Vagina (tissue), 2 donors: ENCODE data around the gene LDLRAD3. TPM values are rescaled to one million over a fixed set of nuclear protein-coding genes. Genes with fewer than 3 reads are reported as not detected.

Experiments
- DNase-seq, 2 donors: peaks; one replicate each; pipeline ENCODE4 v3.0.0-alpha.2; 2017; ENCODE audit errors: extremely low spot score in 2 of 2
- H3K27ac ChIP-seq: fragments of 200-600 bp; sonication (generic); one replicate; pipeline ENCODE4 v1.5.1; 2019
- H3K27me3 ChIP-seq: fragments of 200-600 bp; sonication (generic); one replicate; pipeline ENCODE4 v1.5.1; 2019
- H3K36me3 ChIP-seq, 2 donors: fragments of 200-600 bp; sonication (generic); one replicate each; pipeline ENCODE4 v1.5.1; 2017 to 2019
- H3K4me1 ChIP-seq: fragments of 200-600 bp; sonication (generic); one replicate; pipeline ENCODE4 v1.5.1; 2019
- H3K4me3 ChIP-seq, 2 donors: fragments of 200-600 bp; sonication (generic); 1 replicate in 1 of 2; 2 replicates in 1 of 2; pipeline ENCODE4 v1.5.1; 2016 to 2019
- H3K9me3 ChIP-seq: fragments of 200-600 bp; sonication (generic); one replicate; pipeline ENCODE4 v1.5.1; 2019
- POLR2A ChIP-seq, 2 donors: fragments of 450-650 bp; IDR thresholded peaks; one replicate each; pipeline ENCODE4 v1.6.1; 2017; ENCODE audit warnings: antibody characterized with exemption in 2 of 2, mild to moderate bottlenecking in 2 of 2, moderate library complexity in 2 of 2
- POLR2AphosphoS5 ChIP-seq, 2 donors: sonication (generic); formaldehyde crosslinking; IDR thresholded peaks; one replicate each; pipeline ENCODE4 v1.9.0; 2017; ENCODE audit warnings: antibody characterized with exemption in 2 of 2, mild to moderate bottlenecking in 2 of 2, low read depth in 1 of 2; ENCODE audit not compliant: insufficient read depth in 1 of 2
- intact Hi-C: fragments of 100-400 bp; cut with DNase I; formaldehyde crosslinking; loops from one replicate; pipeline ENCODE4 v1.15.1; 2023
- total RNA-seq: library from RNA; depleted of rRNA; stranded (reverse); fragments of >200 nt; gene quantifications from one replicate; pipeline ENCODE4 v1.2.3, GENCODE V29; 2016
- TF ChIP-seq, protein P1 (sequence below), 3 experiments: fragments of 450-650 bp in 2 of 3; fragments of 200-600 bp in 1 of 3; sonication (generic) in 1 of 3; IDR thresholded peaks; one replicate each; pipeline ENCODE4 v1.5.1; 2017 to 2019; ENCODE audit warnings: antibody characterized with exemption in 3 of 3, mild to moderate bottlenecking in 2 of 3, moderate library complexity in 2 of 3

The LDLRAD3 gene
- total RNA-seq, 1 donor from 2014 or later = 34.4 TPM

DNA sequence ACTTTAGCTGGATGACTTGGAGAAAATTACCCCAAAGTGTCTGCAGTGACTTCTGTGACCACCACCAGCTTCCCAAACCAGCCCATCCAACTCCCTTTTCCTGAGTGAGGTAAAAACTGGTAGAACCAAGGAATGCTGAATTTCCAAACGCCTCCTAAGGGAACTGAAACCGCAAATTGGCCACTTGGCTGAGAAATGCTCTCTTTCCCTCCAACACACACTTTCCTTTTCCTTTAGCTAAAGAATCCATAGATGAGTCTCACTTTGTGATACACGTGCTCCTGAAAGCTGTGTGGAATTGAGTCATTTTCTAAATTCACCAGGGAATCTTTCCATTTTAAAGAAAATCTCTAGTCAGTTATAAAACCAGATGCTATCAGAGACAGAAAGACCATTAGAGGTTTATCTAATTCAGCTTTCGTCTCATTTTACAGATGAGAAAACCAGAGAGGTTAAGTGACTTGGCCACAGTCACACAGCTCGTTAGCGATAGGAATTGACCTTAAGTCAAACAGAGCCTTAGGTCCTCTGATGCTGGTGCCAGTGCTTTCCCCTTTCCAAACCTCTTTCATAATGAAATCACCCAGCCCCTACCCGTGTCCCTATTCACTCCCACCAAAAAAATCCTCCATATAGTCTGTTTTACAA is 208.2 kb downstream of the LDLRAD3 start:
- DNase-seq = peak in 1 of 2 donors; percentile 52
- Histone ChIP-seq H3K36me3 (no peaks in the 10 kb centered on the region), H3K4me1 (peaks cover 27% of the 10 kb centered on the region), H3K27ac (no peak overlapping the region), H3K9me3 (no peaks in the 10 kb centered on the region), H3K27me3 (no peaks in the 10 kb centered on the region), H3K4me3 (no peak overlapping the region)
- TF ChIP-seq, protein P1, sequence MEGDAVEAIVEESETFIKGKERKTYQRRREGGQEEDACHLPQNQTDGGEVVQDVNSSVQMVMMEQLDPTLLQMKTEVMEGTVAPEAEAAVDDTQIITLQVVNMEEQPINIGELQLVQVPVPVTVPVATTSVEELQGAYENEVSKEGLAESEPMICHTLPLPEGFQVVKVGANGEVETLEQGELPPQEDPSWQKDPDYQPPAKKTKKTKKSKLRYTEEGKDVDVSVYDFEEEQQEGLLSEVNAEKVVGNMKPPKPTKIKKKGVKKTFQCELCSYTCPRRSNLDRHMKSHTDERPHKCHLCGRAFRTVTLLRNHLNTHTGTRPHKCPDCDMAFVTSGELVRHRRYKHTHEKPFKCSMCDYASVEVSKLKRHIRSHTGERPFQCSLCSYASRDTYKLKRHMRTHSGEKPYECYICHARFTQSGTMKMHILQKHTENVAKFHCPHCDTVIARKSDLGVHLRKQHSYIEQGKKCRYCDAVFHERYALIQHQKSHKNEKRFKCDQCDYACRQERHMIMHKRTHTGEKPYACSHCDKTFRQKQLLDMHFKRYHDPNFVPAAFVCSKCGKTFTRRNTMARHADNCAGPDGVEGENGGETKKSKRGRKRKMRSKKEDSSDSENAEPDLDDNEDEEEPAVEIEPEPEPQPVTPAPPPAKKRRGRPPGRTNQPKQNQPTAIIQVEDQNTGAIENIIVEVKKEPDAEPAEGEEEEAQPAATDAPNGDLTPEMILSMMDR (IDR thresholded peaks at IDR 0.05) = no peak
- intact Hi-C loops = no loop called here

DNA sequence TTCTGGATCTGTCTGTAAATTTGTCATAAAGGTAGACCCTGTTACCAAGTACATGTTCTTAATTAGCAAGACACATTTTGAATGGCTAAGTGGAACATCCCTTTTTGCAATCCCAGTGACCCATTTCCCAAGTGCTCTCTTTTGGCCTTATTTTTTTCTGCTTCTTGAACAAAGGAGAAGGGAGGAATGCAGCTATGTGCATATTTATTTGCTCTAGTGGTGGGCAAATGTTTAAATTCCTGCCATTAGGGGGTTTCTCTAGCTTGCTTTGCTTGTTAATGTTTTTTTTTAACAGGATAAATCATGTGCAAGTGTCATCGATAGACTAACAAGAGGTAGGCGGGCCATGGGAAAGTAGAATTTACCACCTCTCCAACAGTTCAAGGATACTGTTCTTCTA is 209.7 kb downstream of the LDLRAD3 start:
- DNase-seq = no peak
- H3K36me3 ChIP-seq = no peaks in the 10 kb centered on the region
- TF ChIP-seq, protein P1 (IDR thresholded peaks at IDR 0.05) = no peak
- TF ChIP-seq POLR2AphosphoS5 (IDR thresholded peaks at IDR 0.05; ENCODE audit: insufficient read depth in 1 of 2, low read depth in 1 of 2) (no peak), POLR2A (IDR thresholded peaks at IDR 0.05) (no peak)
- no peaks in the 10 kb centered on the region for H3K9me3 ChIP-seq
- H3K27ac ChIP-seq = no peak overlapping the region
- intact Hi-C loops = no loop called here
- peaks cover 27% of the 10 kb centered on the region for H3K4me1 ChIP-seq
- H3K27me3 ChIP-seq = no peaks in the 10 kb centered on the region
- H3K4me3 ChIP-seq = no peak overlapping the region

DNA sequence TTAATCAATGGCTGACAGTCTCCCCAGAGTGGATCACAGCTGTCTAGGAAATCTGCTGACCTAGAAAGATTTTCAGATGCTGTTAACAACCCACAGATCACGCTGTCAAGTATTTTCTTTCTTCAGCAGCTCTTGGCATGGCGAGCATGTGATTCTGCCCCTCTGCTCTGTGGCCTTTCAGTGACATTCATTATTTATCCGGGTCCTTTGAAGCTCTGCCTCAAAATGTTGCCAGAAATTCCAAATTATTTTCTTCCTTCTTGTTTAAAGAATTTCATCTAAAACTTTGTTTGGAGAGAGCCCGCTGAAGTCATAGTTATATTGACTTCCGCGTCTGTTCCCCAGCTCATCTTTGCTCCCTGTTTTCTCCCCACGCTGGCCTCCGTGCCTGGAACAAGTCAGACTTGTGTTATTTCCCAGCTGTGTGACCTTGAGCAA is 211.3 kb downstream of the LDLRAD3 start:
- Histone ChIP-seq H3K27me3 (no peaks in the 10 kb centered on the region), H3K9me3 (no peaks in the 10 kb centered on the region), H3K4me3 (no peak overlapping the region), H3K27ac (peak overlapping the region; percentile 33), H3K4me1 (peaks cover 18% of the 10 kb centered on the region), H3K36me3 (no peaks in the 10 kb centered on the region)
- intact Hi-C loops = no loop called here
- DNase-seq = no peak
- TF ChIP-seq POLR2A (IDR thresholded peaks at IDR 0.05) = no peak
- TF ChIP-seq, protein P1 (IDR thresholded peaks at IDR 0.05) = no peak
- TF ChIP-seq POLR2AphosphoS5 (IDR thresholded peaks at IDR 0.05; ENCODE audit: insufficient read depth in 1 of 2, low read depth in 1 of 2) = no peak

DNA sequence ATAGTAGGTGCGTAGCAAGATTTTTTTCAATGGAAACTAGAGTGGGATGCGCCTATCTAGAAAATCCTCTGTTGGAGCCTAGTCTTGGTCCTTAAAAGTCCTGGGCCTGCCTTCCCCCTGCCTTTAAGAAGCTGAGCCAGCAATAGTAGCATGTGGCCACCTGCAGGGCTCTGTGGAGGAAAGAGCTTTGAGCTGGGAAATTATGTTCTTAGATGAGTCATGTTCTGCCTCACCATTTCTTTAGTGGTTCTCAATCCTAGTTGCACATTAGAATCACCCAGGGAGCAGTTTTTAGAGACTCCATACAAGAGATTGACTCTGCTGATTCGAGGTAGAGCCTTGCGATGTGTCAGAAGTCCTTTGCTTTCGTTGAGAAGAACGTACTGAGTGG is 211.9 kb downstream of the LDLRAD3 start:
- TF ChIP-seq POLR2A (IDR thresholded peaks at IDR 0.05) = no peak
- TF ChIP-seq, protein P1 (IDR thresholded peaks at IDR 0.05) = no peak
- no peak for TF ChIP-seq POLR2AphosphoS5 (IDR thresholded peaks at IDR 0.05; ENCODE audit: insufficient read depth in 1 of 2, low read depth in 1 of 2)
- H3K27me3 ChIP-seq = no peaks in the 10 kb centered on the region
- no peak for DNase-seq
- intact Hi-C loops = no loop called here
- H3K36me3 ChIP-seq = no peaks in the 10 kb centered on the region
- no peaks in the 10 kb centered on the region for H3K9me3 ChIP-seq
- no peak overlapping the region for H3K4me3 ChIP-seq
- peaks cover 18% of the 10 kb centered on the region for H3K4me1 ChIP-seq
- peak overlapping the region; percentile 33 for H3K27ac ChIP-seq

DNA sequence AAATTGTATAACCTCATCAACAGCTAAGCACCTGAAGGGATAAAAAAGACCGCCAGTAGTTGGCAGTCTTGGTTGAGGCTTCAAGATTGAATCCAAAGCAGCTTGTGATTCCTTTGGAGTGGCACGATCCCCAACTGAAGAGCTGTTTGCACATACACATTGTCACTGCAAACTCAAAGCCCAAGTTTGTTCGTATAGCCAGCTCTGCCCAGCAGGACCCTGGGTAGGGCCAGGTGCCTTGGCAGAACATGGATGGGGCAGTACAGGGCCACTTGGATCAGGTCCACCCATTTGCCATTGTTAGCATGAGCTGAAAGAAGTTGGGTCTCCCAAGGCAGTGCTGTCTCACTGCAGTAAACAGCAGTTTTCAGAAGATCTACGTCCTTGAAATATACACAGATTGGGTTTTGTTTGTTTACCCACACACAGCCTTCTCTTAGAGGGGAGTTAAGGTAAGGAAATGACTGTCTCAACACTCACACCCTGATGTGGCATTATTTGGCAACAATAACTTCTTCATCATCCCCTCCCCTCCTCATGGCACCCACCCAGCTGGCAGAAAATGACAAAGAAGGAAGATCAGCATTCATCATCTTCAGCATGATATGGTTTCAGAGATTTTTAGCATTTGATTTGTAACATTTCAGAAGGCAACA is 212.4 kb downstream of the LDLRAD3 start:
- no peak for DNase-seq
- H3K27ac ChIP-seq = no peak overlapping the region

More for the DNA sequence above, 212.4 kb downstream of the LDLRAD3 start:
- TF ChIP-seq, protein P1 (IDR thresholded peaks at IDR 0.05) = no peak
- TF ChIP-seq POLR2A (IDR thresholded peaks at IDR 0.05) (no peak), POLR2AphosphoS5 (IDR thresholded peaks at IDR 0.05; ENCODE audit: insufficient read depth in 1 of 2, low read depth in 1 of 2) (no peak)
- Histone ChIP-seq H3K36me3 (no peaks in the 10 kb centered on the region), H3K4me1 (peaks cover 18% of the 10 kb centered on the region), H3K27me3 (no peaks in the 10 kb centered on the region), H3K4me3 (no peak overlapping the region), H3K9me3 (no peaks in the 10 kb centered on the region)
- intact Hi-C loops = no loop called here
